Measurements from ENCODE around the gene SIPA1L3. TPM values are rescaled to one million over a fixed set of nuclear protein-coding genes. Genes with fewer than 3 reads are reported as not detected.
A peak's percentile ranks its signal among the peaks of the same experiment; 100 is the strongest.

Gene SIPA1L3
- total RNA-seq, 1 experiment from 2014 or later = 19.9 TPM

DNA sequence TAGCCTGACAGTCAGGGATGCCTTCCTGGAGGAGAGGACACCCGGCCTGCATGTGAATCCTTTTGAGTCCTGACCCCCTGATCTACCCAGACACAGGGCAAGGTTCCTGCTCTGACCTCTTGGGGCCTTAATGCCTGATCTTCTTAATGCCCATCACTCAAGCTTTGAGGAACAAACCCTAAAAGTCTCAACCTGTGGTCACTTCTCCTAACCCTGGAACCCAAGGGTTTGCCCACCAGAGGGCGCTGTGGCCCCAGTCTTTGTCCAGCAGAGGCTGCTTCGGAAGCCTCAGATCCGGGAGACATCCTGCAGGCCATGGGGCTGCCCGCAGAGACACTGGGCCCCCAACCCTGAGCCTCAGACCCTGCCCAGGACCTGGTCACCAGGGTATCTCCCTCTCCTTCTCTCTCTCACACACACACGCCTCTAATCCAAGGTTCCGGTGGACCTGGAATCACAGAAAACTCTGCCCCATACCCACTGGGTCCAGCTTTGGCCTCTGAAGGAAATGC is 326.8 kb downstream of the SIPA1L3 start:
- no peaks in the 10 kb centered on the region for H3K9me3 ChIP-seq (ENCODE audit: low read depth, low read length, poor library complexity, severe bottlenecking)
- TF ChIP-seq, protein P1, sequence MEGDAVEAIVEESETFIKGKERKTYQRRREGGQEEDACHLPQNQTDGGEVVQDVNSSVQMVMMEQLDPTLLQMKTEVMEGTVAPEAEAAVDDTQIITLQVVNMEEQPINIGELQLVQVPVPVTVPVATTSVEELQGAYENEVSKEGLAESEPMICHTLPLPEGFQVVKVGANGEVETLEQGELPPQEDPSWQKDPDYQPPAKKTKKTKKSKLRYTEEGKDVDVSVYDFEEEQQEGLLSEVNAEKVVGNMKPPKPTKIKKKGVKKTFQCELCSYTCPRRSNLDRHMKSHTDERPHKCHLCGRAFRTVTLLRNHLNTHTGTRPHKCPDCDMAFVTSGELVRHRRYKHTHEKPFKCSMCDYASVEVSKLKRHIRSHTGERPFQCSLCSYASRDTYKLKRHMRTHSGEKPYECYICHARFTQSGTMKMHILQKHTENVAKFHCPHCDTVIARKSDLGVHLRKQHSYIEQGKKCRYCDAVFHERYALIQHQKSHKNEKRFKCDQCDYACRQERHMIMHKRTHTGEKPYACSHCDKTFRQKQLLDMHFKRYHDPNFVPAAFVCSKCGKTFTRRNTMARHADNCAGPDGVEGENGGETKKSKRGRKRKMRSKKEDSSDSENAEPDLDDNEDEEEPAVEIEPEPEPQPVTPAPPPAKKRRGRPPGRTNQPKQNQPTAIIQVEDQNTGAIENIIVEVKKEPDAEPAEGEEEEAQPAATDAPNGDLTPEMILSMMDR (conservative IDR thresholded peaks at IDR 0.05; ENCODE audit: low read depth, low read length) = peak; percentile 84
- no peak for TF ChIP-seq EZH2 (IDR thresholded peaks at IDR 0.05; ENCODE audit: borderline replicate concordance, low read depth, low read length, poor library complexity, severe bottlenecking)
- CTCF ChIA-PET = interaction anchor here (0.8 kb wide), 1 partner anchor 99 kb away, joined by 3 read pairs; no protein-coding TSS in a partner anchor
- peaks cover 2% of the 10 kb centered on the region for H3K27me3 ChIP-seq (replicated peaks; ENCODE audit: insufficient read depth, low read depth, low read length, poor library complexity)
- BruUV-seq (replicated peaks) = no TSS peak
- intact Hi-C loops (cut with micrococcal nuclease; ENCODE audit: unreplicated experiment) = loop anchor here (10.0 kb wide), 1 partner anchor 171 kb away; the partner anchor contains the start of gene FAM98C
- peak; percentile 67 for DNase-seq (ENCODE audit: low spot score)
- POLR2A ChIA-PET (ENCODE audit: low non-redundant PET) = no interaction called here
- H3K27ac ChIP-seq (ENCODE audit: low read depth, low read length, poor library complexity, severe bottlenecking) = no peak overlapping the region
- no peaks in the 10 kb centered on the region for H3K36me3 ChIP-seq (ENCODE audit: insufficient read depth, low read length, poor library complexity, severe bottlenecking)
- no peaks in the 10 kb centered on the region for H3K4me1 ChIP-seq (ENCODE audit: insufficient read depth, low read length, poor library complexity, severe bottlenecking)
- no peak overlapping the region for H3K4me3 ChIP-seq (ENCODE audit: low read depth, low read length, poor library complexity, severe bottlenecking)

DNA sequence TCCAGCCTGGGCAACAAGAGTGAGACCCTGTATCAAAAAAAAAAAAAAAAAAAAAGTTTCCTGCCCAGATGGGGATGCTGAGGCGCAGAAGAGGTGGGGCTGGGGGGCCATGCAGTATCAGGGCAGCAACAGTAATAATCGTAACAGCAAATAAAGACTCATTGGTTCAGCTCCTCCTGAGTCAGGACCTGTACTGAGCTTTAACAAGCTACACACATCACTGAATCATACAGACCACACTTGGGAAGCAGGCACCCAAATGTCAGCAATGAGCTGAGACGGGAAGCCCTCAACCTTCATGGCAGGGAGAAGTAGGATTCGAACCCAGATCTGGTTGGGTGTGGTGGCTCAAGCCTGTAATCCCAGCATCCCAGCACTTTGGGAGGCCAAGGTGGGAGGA is 327.6 kb downstream of the SIPA1L3 start:
- Histone ChIP-seq H3K27ac (ENCODE audit: low read depth, low read length, poor library complexity, severe bottlenecking) (no peak overlapping the region), H3K36me3 (ENCODE audit: insufficient read depth, low read length, poor library complexity, severe bottlenecking) (no peaks in the 10 kb centered on the region), H3K27me3 (replicated peaks; ENCODE audit: insufficient read depth, low read depth, low read length, poor library complexity) (peaks cover 2% of the 10 kb centered on the region), H3K4me3 (ENCODE audit: low read depth, low read length, poor library complexity, severe bottlenecking) (no peak overlapping the region), H3K4me1 (ENCODE audit: insufficient read depth, low read length, poor library complexity, severe bottlenecking) (no peaks in the 10 kb centered on the region), H3K9me3 (ENCODE audit: low read depth, low read length, poor library complexity, severe bottlenecking) (no peaks in the 10 kb centered on the region)
- DNase-seq (ENCODE audit: low spot score) = no peak
- ChIA-PET CTCF (interaction anchor here (0.5 to 0.8 kb wide), 4 partner anchors 8 to 107 kb away, joined by 3 to 11 read pairs (median 4); no protein-coding TSS in a partner anchor), POLR2A (ENCODE audit: low non-redundant PET) (no interaction called here)
- BruUV-seq (replicated peaks) = no TSS peak
- intact Hi-C loops (cut with micrococcal nuclease; ENCODE audit: unreplicated experiment) = loop anchor here (10.0 kb wide), 1 partner anchor 170 kb away; the partner anchor contains the start of gene FAM98C
- no peak for TF ChIP-seq EZH2 (IDR thresholded peaks at IDR 0.05; ENCODE audit: borderline replicate concordance, low read depth, low read length, poor library complexity, severe bottlenecking)
- TF ChIP-seq, protein P1 (conservative IDR thresholded peaks at IDR 0.05; ENCODE audit: low read depth, low read length) = no peak

DNA sequence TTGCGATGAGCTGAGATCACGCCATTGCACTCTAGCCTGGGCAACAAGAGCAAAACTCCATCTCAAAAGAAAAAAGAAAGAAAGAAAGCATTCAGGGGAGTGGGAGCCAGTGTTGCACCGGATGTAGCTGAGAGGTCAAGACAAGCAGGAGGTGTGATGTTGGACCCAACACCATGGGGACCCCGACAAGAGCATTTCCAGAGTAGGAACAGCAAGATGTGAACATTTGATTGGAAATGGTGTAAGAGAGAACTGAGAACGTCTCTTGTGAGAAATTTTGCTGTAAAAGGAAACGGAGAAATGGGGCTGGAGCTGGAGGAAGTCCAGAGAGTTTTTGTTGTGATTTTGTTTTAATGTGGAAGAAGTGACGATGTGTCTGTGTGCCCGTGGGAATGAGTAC is 332.8 kb downstream of the SIPA1L3 start:
- no peak overlapping the region for H3K27ac ChIP-seq (ENCODE audit: low read depth, low read length, poor library complexity, severe bottlenecking)
- H3K4me3 ChIP-seq (ENCODE audit: low read depth, low read length, poor library complexity, severe bottlenecking) = no peak overlapping the region
- no peaks in the 10 kb centered on the region for H3K9me3 ChIP-seq (ENCODE audit: low read depth, low read length, poor library complexity, severe bottlenecking)
- H3K36me3 ChIP-seq (ENCODE audit: insufficient read depth, low read length, poor library complexity, severe bottlenecking) = no peaks in the 10 kb centered on the region
- intact Hi-C loops (cut with micrococcal nuclease; ENCODE audit: unreplicated experiment) = loop anchor here (10.0 kb wide), 1 partner anchor 165 kb away; the partner anchor contains the start of gene FAM98C
- no peaks in the 10 kb centered on the region for H3K4me1 ChIP-seq (ENCODE audit: insufficient read depth, low read length, poor library complexity, severe bottlenecking)
- BruUV-seq (replicated peaks) = no TSS peak
- TF ChIP-seq EZH2 (IDR thresholded peaks at IDR 0.05; ENCODE audit: borderline replicate concordance, low read depth, low read length, poor library complexity, severe bottlenecking) = no peak
- TF ChIP-seq, protein P1 (conservative IDR thresholded peaks at IDR 0.05; ENCODE audit: low read depth, low read length) = no peak
- no peak for DNase-seq (ENCODE audit: low spot score)
- CTCF ChIA-PET = interaction anchor here (0.6 kb wide), 1 partner anchor 97 kb away, joined by 4 read pairs; no protein-coding TSS in a partner anchor
- no peaks in the 10 kb centered on the region for H3K27me3 ChIP-seq (replicated peaks; ENCODE audit: insufficient read depth, low read depth, low read length, poor library complexity)
- POLR2A ChIA-PET (ENCODE audit: low non-redundant PET) = no interaction called here

Data from A673 (cell line).